H1 (cell line): Measurements from ENCODE around the gene ACTR3C. TPM values are rescaled to one million over a fixed set of nuclear protein-coding genes. Genes with fewer than 3 reads are reported as not detected.
A peak's percentile ranks its signal among the peaks of the same experiment; 100 is the strongest.

Source experiments
- CTCF ChIA-PET: fragments of 300-600 bp; sonication (Branson Sonifier 250); formaldehyde crosslinking; loops from one replicate; lab custom pipeline; 2021; ENCODE audit not compliant: partially characterized antibody; lab: Charles Lee
- POLR2A ChIA-PET: fragments of 300-600 bp; sonication (Branson Sonifier 250); formaldehyde crosslinking; loops from one replicate; lab custom pipeline; 2021; ENCODE audit warnings: inconsistent platforms; ENCODE audit not compliant: partially characterized antibody; lab: Charles Lee
- DNase-seq, 2 experiments: peaks; one replicate each; pipeline versions ENCODE4 v3.0.0 to v3.0.0-alpha.2; 2010 to 2022; ENCODE audit warnings: low spot score in 2 of 2, low read depth in 1 of 2, mixed read lengths in 1 of 2
- FAIRE-seq: peaks from 2 replicates; lab custom pipeline; 2011; peaks lifted over from hg19 to GRCh38; lab: Jason Lieb, UNC
- H2AFZ ChIP-seq: 2 replicates; pipeline ENCODE4 v1.8.1; 2012; ENCODE audit warnings: low read length, inconsistent platforms
- H2AK5ac ChIP-seq: 2 replicates; pipeline ENCODE4 v1.6.1; 2013; ENCODE audit warnings: low read depth, low read length
- H2BK120ac ChIP-seq: replicated peaks from 2 replicates; pipeline ENCODE3; 2013; ENCODE audit warnings: low read depth, low read length, inconsistent platforms
- H2BK12ac ChIP-seq: 2 replicates; pipeline ENCODE4 v1.6.1; 2013; ENCODE audit warnings: low read depth, low read length
- H2BK15ac ChIP-seq: 2 replicates; pipeline ENCODE4 v1.6.1; 2013; ENCODE audit warnings: low read length
- H2BK20ac ChIP-seq: 2 replicates; pipeline ENCODE4 v1.6.1; 2013; ENCODE audit warnings: low read length
- H2BK5ac ChIP-seq: 2 replicates; pipeline ENCODE4 v1.6.1; 2013; ENCODE audit warnings: low read depth, low read length
- H3K14ac ChIP-seq: 2 replicates; pipeline ENCODE4 v1.6.1; 2013; ENCODE audit warnings: inconsistent platforms; ENCODE audit not compliant: insufficient read length
- H3K18ac ChIP-seq: 2 replicates; pipeline ENCODE4 v1.6.1; 2013; ENCODE audit warnings: low read length; ENCODE audit errors: extremely low read depth
- H3K23ac ChIP-seq: 2 replicates; pipeline ENCODE4 v1.6.1; 2013; ENCODE audit warnings: inconsistent platforms; ENCODE audit not compliant: insufficient read length
- H3K23me2 ChIP-seq: 2 replicates; pipeline ENCODE4 v1.6.1; 2013; ENCODE audit warnings: low read depth, low read length
- H3K27ac ChIP-seq: 2 replicates; pipeline ENCODE4 v1.6.1; 2011; ENCODE audit warnings: low read depth, low read length, inconsistent platforms
- H3K27me3 ChIP-seq, 4 experiments: replicated peaks in 1 of 4; 1 replicate in 1 of 4; 2 replicates in 3 of 4; pipeline versions ENCODE4 v1.6.1 to v1.8.1; 2011 to 2013; ENCODE audit warnings: low read length in 3 of 4, mild to moderate bottlenecking in 3 of 4, inconsistent platforms in 2 of 4, mixed read lengths in 2 of 4, moderate library complexity in 1 of 4; ENCODE audit not compliant: control insufficient read depth in 3 of 4, insufficient read depth in 3 of 4; ENCODE audit errors: extremely low read depth in 1 of 4
- H3K36me3 ChIP-seq, 4 experiments: 2 replicates each; pipeline versions ENCODE4 v1.6.1 to v1.8.1; 2011 to 2013; ENCODE audit warnings: mild to moderate bottlenecking in 4 of 4, low read length in 3 of 4, moderate library complexity in 2 of 4, control low read depth in 1 of 4, inconsistent platforms in 1 of 4; ENCODE audit not compliant: insufficient read depth in 4 of 4, control insufficient read depth in 2 of 4
- H3K4ac ChIP-seq: replicated peaks from 2 replicates; pipeline ENCODE3; 2013; ENCODE audit warnings: low read length, low read depth, mixed read lengths, inconsistent platforms; ENCODE audit not compliant: insufficient read length
- H3K4me1 ChIP-seq, 4 experiments: replicated peaks in 1 of 4; 1 replicate in 1 of 4; 2 replicates in 3 of 4; pipeline versions ENCODE4 v1.6.1 to v1.8.1; 2011 to 2013; ENCODE audit warnings: low read length in 3 of 4, inconsistent platforms in 2 of 4, mixed read lengths in 1 of 4; ENCODE audit not compliant: insufficient read depth in 4 of 4, control insufficient read depth in 3 of 4
- H3K4me2 ChIP-seq, 2 experiments: 2 replicates each; pipeline versions ENCODE4 v1.6.1 to v1.8.1; 2011 to 2013; ENCODE audit warnings: low read depth in 2 of 2, low read length in 2 of 2, control low read depth in 1 of 2, inconsistent platforms in 1 of 2, mild to moderate bottlenecking in 1 of 2; ENCODE audit not compliant: insufficient read depth in 1 of 2
- H3K4me3 ChIP-seq, 4 experiments: fragments of 200-600, 300-600 bp in 1 of 4; sonication (generic), shearing (Covaris generic), sonication (Bioruptor Twin) in 1 of 4; 2 replicates each; pipeline versions ENCODE4 v1.5.1 to v1.8.1; 2011 to 2016; ENCODE audit warnings: low read length in 4 of 4, low read depth in 3 of 4, control low read depth in 2 of 4, inconsistent platforms in 2 of 4, mild to moderate bottlenecking in 2 of 4, mixed read lengths in 1 of 4, moderate library complexity in 1 of 4; ENCODE audit not compliant: insufficient read depth in 2 of 4; ENCODE audit errors: extremely low read depth in 1 of 4
- H3K56ac ChIP-seq: replicated peaks from 2 replicates; pipeline ENCODE3; 2013; ENCODE audit warnings: low read depth, mild to moderate bottlenecking, mixed read lengths, low read length, inconsistent platforms; ENCODE audit not compliant: insufficient read length
- H3K79me1 ChIP-seq: 2 replicates; pipeline ENCODE4 v1.6.1; 2013; ENCODE audit warnings: low read depth, low read length, control low read depth
- H3K79me2 ChIP-seq, 2 experiments: 2 replicates each; pipeline versions ENCODE4 v1.6.1 to v1.8.1; 2012 to 2013; ENCODE audit warnings: low read length in 2 of 2, mild to moderate bottlenecking in 2 of 2, inconsistent platforms in 1 of 2; ENCODE audit not compliant: insufficient read depth in 2 of 2, control insufficient read depth in 1 of 2
- H3K9ac ChIP-seq, 4 experiments: replicated peaks in 1 of 4; 1 replicate in 1 of 4; 2 replicates in 3 of 4; pipeline versions ENCODE4 v1.6.1 to v1.8.1; 2011 to 2013; ENCODE audit warnings: low read depth in 3 of 4, low read length in 3 of 4, control low read depth in 2 of 4, mild to moderate bottlenecking in 2 of 4, moderate library complexity in 2 of 4, inconsistent platforms in 1 of 4; ENCODE audit errors: extremely low read depth in 1 of 4
- H3K9me3 ChIP-seq, 2 experiments: 2 replicates each; pipeline versions ENCODE4 v1.6.1 to v1.8.1; 2012 to 2013; ENCODE audit warnings: mild to moderate bottlenecking in 2 of 2, moderate library complexity in 2 of 2, control low read depth in 1 of 2, inconsistent platforms in 1 of 2, low read depth in 1 of 2, low read length in 1 of 2, mixed read lengths in 1 of 2; ENCODE audit not compliant: insufficient read depth in 2 of 2
- H4K20me1 ChIP-seq, 2 experiments: replicated peaks in 1 of 2; 2 replicates each; pipeline versions ENCODE3 to v1.8.1; 2011 to 2013; ENCODE audit warnings: inconsistent platforms in 2 of 2, low read length in 2 of 2, mild to moderate bottlenecking in 1 of 2; ENCODE audit not compliant: insufficient read depth in 2 of 2, control insufficient read depth in 1 of 2
- H4K5ac ChIP-seq: 2 replicates; pipeline ENCODE4 v1.6.1; 2013; ENCODE audit warnings: low read length, low read depth, mixed read lengths, inconsistent platforms; ENCODE audit not compliant: insufficient read length
- H4K8ac ChIP-seq: 2 replicates; pipeline ENCODE4 v1.8.0; 2013; ENCODE audit warnings: mild to moderate bottlenecking, moderate library complexity, low read length, inconsistent platforms; ENCODE audit not compliant: insufficient read depth; ENCODE audit errors: extremely low read depth
- H4K91ac ChIP-seq: replicated peaks from 2 replicates; pipeline ENCODE3; 2013; ENCODE audit warnings: low read length, mixed read lengths, inconsistent platforms; ENCODE audit not compliant: insufficient read length
- CREB1 ChIP-seq: IDR thresholded peaks from 2 replicates; pipeline ENCODE4 v1.6.1; 2012; ENCODE audit warnings: inconsistent platforms
- EZH2 ChIP-seq: fragments of 200-600 bp; sonication (generic); IDR thresholded peaks from 2 replicates; pipeline ENCODE4 v1.7.1; 2012; ENCODE audit warnings: low read depth, mild to moderate bottlenecking, moderate library complexity, low read length, inconsistent platforms; ENCODE audit not compliant: severe bottlenecking
- KDM1A ChIP-seq: fragments of 200-600, 300-600 bp; sonication (generic); IDR thresholded peaks from 2 replicates; pipeline ENCODE4 v1.7.1; 2016; ENCODE audit warnings: mild to moderate bottlenecking, low read length, borderline replicate concordance
- NANOG ChIP-seq: IDR thresholded peaks from 2 replicates; pipeline ENCODE4 v1.6.1; 2011; ENCODE audit warnings: low read length, low read depth, mild to moderate bottlenecking, inconsistent platforms; ENCODE audit not compliant: insufficient read depth, poor library complexity, severe bottlenecking
- RNF2 ChIP-seq: fragments of 200-900, 300-1000 bp; sonication (generic); IDR thresholded peaks from 2 replicates; pipeline ENCODE4 v1.7.1; 2016; ENCODE audit warnings: borderline replicate concordance, low read depth, mild to moderate bottlenecking, antibody characterized with exemption, low read length; ENCODE audit not compliant: poor library complexity, severe bottlenecking; ENCODE audit errors: missing control alignments
- SAP30 ChIP-seq: fragments of 300-600 bp; sonication (generic); IDR thresholded peaks from 2 replicates; pipeline ENCODE4 v1.7.1; 2012; ENCODE audit warnings: low read length, moderate library complexity, mild to moderate bottlenecking, inconsistent platforms; ENCODE audit not compliant: insufficient read depth, insufficient replicate concordance
- TEAD4 ChIP-seq: IDR thresholded peaks from 2 replicates; pipeline ENCODE4 v1.6.1; 2012; ENCODE audit warnings: low read depth, low read length, inconsistent platforms, mixed read lengths
- WGBS, 2 experiments: shearing (Covaris generic) in 1 of 2; methylation state at CpG; one replicate each; pipeline versions ENCODE4 v1.1.6 to v1.1.7; 2013 to 2015; ENCODE audit warnings: low lambda C conversion rate in 2 of 2, mixed read lengths in 2 of 2, inconsistent platforms in 1 of 2, low coverage in 1 of 2, missing lambda C conversion rate in 1 of 2; ENCODE audit not compliant: insufficient replicate concordance in 2 of 2, insufficient coverage in 1 of 2, insufficient read length in 1 of 2; ENCODE audit errors: extremely low coverage in 1 of 2, missing lambda C conversion rate in 1 of 2; 5-methylcytosine and 5-hydroxymethylcytosine counted together
- polyA plus RNA-seq, 7 experiments: library from polyadenylated mRNA; depleted of rRNA in 3 of 7; stranded (reverse) in 5 of 7; unstranded in 2 of 7; fragments of >200 nt in 5 of 7; fragments of 200-250 nt in 2 of 7; gene quantifications; 1 replicate in 5 of 7; 2 replicates in 1 of 7; 4 replicates in 1 of 7; pipeline versions ENCODE4 v1.2.1 to v1.2.3, GENCODE V29; 2011 to 2013; ENCODE audit warnings: missing spikeins in 2 of 7, mixed read lengths in 2 of 7
- total RNA-seq: library from RNA; stranded (reverse); fragmentation: NEBNext Ultra II Directional; extraction: Animal tissue kit (Norgen Biotek cat#: 25700); gene quantifications from 2 replicates; pipeline ENCODE4 v1.2.1, GENCODE V29; 2021
- TF ChIP-seq, protein P1 (sequence below): IDR thresholded peaks from 2 replicates; pipeline ENCODE4 v1.6.1; 2012; ENCODE audit warnings: inconsistent platforms
- TF ChIP-seq, protein P2 (sequence below): IDR thresholded peaks from 2 replicates; pipeline ENCODE4 v1.6.1; 2012; ENCODE audit warnings: low read length, inconsistent platforms

Gene ACTR3C
- total and polyA plus RNA-seq, 2 of the 8 experiments (the other 6 are each of a cell fraction or from before 2014, with no cell fraction given): 1.5 TPM; not detected in 1

DNA sequence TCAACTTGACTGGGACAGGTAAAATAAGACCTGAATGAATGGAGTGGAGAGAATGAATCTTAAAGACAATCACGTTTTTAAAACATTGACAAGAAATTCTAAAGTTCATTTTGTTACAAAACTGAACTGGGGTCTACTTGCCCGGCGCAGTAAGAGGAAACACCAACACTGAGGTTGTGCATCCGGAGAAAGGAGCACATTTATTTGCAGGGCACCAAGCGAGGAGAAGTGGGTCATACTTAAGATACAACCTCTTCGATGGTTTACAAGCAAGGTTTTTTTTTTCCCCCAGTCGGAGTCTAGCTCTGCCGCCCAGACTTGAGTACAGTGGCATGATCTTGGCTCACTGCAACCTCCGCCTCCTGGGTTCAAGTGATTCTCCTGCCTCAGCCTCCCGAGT, 41.8 kb upstream of the ACTR3C start:
- ChIA-PET CTCF (interaction anchor here (1.1 to 1.9 kb wide), 4 partner anchors 13 to 41 kb away, joined by 3 to 7 read pairs (median 4); no protein-coding TSS in a partner anchor), POLR2A (interaction anchor here (1.0 to 7.6 kb wide), 11 partner anchors 11 to 47 kb away, joined by 3 to 116 read pairs (median 5); partner anchors contain the start of gene RARRES2)

More for the DNA sequence above, 41.8 kb upstream of the ACTR3C start:
- no peak overlapping the region for H3K56ac ChIP-seq
- no peak for FAIRE-seq
- no peak overlapping the region for H3K4me2 ChIP-seq
- no peak overlapping the region for H3K4me3 ChIP-seq
- H3K23ac ChIP-seq: no peak overlapping the region
- no peaks in the 10 kb centered on the region for H3K9me3 ChIP-seq
- H3K9ac ChIP-seq: no peak overlapping the region
- peaks cover 11% of the 10 kb centered on the region; the same call in 1 of the 2 replicates for H3K23me2 ChIP-seq
- no peak overlapping the region for H3K4ac ChIP-seq
- H4K5ac ChIP-seq: no peak overlapping the region
- peaks cover 16 to 30% (median 21%) of the 10 kb centered on the region in 4 experiments for H3K4me1 ChIP-seq
- no peak overlapping the region for H2BK15ac ChIP-seq
- H3K27me3 ChIP-seq: no peaks in the 10 kb centered on the region
- H2BK5ac ChIP-seq: no peak overlapping the region; the same call in 1 of the 2 replicates
- peaks cover 1 to 14% of the 10 kb centered on the region in 2 experiments; a peak in 3 of 4 replicates for H3K79me2 ChIP-seq
- H2BK120ac ChIP-seq: no peak overlapping the region
- H3K18ac ChIP-seq: no peak overlapping the region
- no peak overlapping the region for H3K14ac ChIP-seq
- H3K79me1 ChIP-seq: peaks cover under 1% of the 10 kb centered on the region; the same call in 1 of the 2 replicates
- peaks cover 0 to 6% (median 0%) of the 10 kb centered on the region in 4 experiments; a peak in 1 of 8 replicates for H3K36me3 ChIP-seq
- DNase-seq: no peak
- H4K91ac ChIP-seq: peak overlapping the region; percentile 52
- no peak overlapping the region for H2BK12ac ChIP-seq
- 90% methylated on average over 10 of the region's 10 CpGs; no CpG with 5 or more reads in 1 of the 2 experiments for WGBS, 2 experiments
- no peak overlapping the region for H2AFZ ChIP-seq
- TF ChIP-seq EZH2 (no peak), RNF2 (no peak), CREB1 (no peak), KDM1A (no peak), NANOG (no peak), TEAD4 (no peak), SAP30 (no peak)
- TF ChIP-seq, protein P1, sequence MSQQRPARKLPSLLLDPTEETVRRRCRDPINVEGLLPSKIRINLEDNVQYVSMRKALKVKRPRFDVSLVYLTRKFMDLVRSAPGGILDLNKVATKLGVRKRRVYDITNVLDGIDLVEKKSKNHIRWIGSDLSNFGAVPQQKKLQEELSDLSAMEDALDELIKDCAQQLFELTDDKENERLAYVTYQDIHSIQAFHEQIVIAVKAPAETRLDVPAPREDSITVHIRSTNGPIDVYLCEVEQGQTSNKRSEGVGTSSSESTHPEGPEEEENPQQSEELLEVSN: no peak
- TF ChIP-seq, protein P2, sequence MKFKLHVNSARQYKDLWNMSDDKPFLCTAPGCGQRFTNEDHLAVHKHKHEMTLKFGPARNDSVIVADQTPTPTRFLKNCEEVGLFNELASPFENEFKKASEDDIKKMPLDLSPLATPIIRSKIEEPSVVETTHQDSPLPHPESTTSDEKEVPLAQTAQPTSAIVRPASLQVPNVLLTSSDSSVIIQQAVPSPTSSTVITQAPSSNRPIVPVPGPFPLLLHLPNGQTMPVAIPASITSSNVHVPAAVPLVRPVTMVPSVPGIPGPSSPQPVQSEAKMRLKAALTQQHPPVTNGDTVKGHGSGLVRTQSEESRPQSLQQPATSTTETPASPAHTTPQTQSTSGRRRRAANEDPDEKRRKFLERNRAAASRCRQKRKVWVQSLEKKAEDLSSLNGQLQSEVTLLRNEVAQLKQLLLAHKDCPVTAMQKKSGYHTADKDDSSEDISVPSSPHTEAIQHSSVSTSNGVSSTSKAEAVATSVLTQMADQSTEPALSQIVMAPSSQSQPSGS: no peak
- no peaks in the 10 kb centered on the region for H4K20me1 ChIP-seq
- no peak overlapping the region for H2AK5ac ChIP-seq
- H4K8ac ChIP-seq: no peak overlapping the region; the same call in 1 of the 2 replicates
- no peak overlapping the region for H3K27ac ChIP-seq
- no peak overlapping the region for H2BK20ac ChIP-seq
